ENCODE data around the gene SH2D7.

- no peak for TF ChIP-seq EP300 (IDR thresholded peaks at IDR 0.05)
- no peak for TF ChIP-seq POLR2A (IDR thresholded peaks at IDR 0.05)
These were observed 55.2 kb downstream of the SH2D7 start for GRCh38 chr15:78147566-78147965.
